GM18520 (cell line): ENCODE measurements around the gene EPHA6.
A peak's percentile ranks its signal among the peaks of the same experiment; 100 is the strongest.

Source experiments
- ATAC-seq: cut with Tn5 transposase; IDR thresholded peaks from one replicate; pipeline ENCODE4 v1.9.1; 2021; ENCODE audit not compliant: unreplicated experiment

The EPHA6 gene

GRCh38 chr3:96813820-96814650 lies at the start of gene EPHA6:
Gene EPHA6, plus strand, starts transcription at chr3:96814594.
- ATAC-seq = no peak

GRCh38 chr3:96776818-96777217 lies 37.6 kb upstream of the EPHA6 start:
- ATAC-seq = no peak

- ATAC-seq = no peak
These were observed 34.6 kb upstream of the EPHA6 start for GRCh38 chr3:96779810-96780209.

- no peak for ATAC-seq
These were observed 18.3 kb upstream of the EPHA6 start for GRCh38 chr3:96796101-96796500.

GRCh38 chr3:96803870-96804269 lies 10.5 kb upstream of the EPHA6 start:
- ATAC-seq = no peak

GRCh38 chr3:96806341-96806740 lies 8.1 kb upstream of the EPHA6 start:
- no peak for ATAC-seq

- ATAC-seq = peak; percentile 98
These were observed 1.1 kb upstream of the EPHA6 start for GRCh38 chr3:96813134-96813819.

- no peak for ATAC-seq
These were observed 515 bp downstream of the EPHA6 start for GRCh38 chr3:96814651-96815567.

- ATAC-seq = no peak
These were observed 16.8 kb downstream of the EPHA6 start for GRCh38 chr3:96831175-96831574.

GRCh38 chr3:96833301-96833700 lies 18.9 kb downstream of the EPHA6 start:
- no peak for ATAC-seq

- no peak for ATAC-seq
These were observed 21.9 kb downstream of the EPHA6 start for GRCh38 chr3:96836153-96836915.

- no peak for ATAC-seq
These were observed 29.3 kb downstream of the EPHA6 start for GRCh38 chr3:96843505-96844203.

GRCh38 chr3:96844204-96844514 lies 29.8 kb downstream of the EPHA6 start:
- ATAC-seq = no peak

GRCh38 chr3:96852849-96853248 lies 38.5 kb downstream of the EPHA6 start:
- ATAC-seq = no peak

GRCh38 chr3:96860882-96861281 lies 46.5 kb downstream of the EPHA6 start:
- no peak for ATAC-seq

GRCh38 chr3:96863129-96863740 lies 48.8 kb downstream of the EPHA6 start:
- no peak for ATAC-seq

GRCh38 chr3:96865605-96866004 lies 51.2 kb downstream of the EPHA6 start:
- no peak for ATAC-seq

GRCh38 chr3:96869316-96869715 lies 54.9 kb downstream of the EPHA6 start:
- ATAC-seq = no peak

GRCh38 chr3:96877510-96877909 lies 63.1 kb downstream of the EPHA6 start:
- ATAC-seq = no peak

- ATAC-seq = no peak
These were observed 85.6 kb downstream of the EPHA6 start for GRCh38 chr3:96900031-96900430.
